GM10248 (cell line): ENCODE results near the gene ZNF528.

Source experiments
- CTCF ChIA-PET: fragments of 300-600 bp; sonication (Branson Sonifier 250); formaldehyde crosslinking; extraction: SDS; loops from one replicate; lab custom pipeline; 2021; ENCODE audit warnings: antibody characterized with exemption; lab: Yijun Ruan, JAX
- POLR2A ChIA-PET: fragments of 350-650 bp; sonication (Branson Sonifier 250); formaldehyde crosslinking; extraction: SDS; loops from one replicate; lab custom pipeline; 2020; ENCODE audit warnings: antibody characterized with exemption; lab: Yijun Ruan, JAX
- DNase-seq: peaks from one replicate; pipeline ENCODE4 v3.0.0; 2012; ENCODE audit errors: extremely low spot score
- CTCF ChIP-seq: IDR thresholded peaks from 2 replicates; pipeline ENCODE4 v1.5.1; 2012; ENCODE audit warnings: mild to moderate bottlenecking, low read depth; ENCODE audit errors: extremely low read depth, missing control alignments, control extremely low read depth

Gene ZNF528

GRCh38 chr19:52397310-52398080 is at the start of gene ZNF528:
ZNF528 (plus strand) TSS chr19:52397849; CDS start chr19:52402014, 4,165 bp downstream.
- no peak for TF ChIP-seq CTCF
- ChIA-PET POLR2A (no interaction called here), CTCF (interaction anchor here (1.2 kb wide), 1 partner anchor 10 kb away, joined by 3 read pairs; no protein-coding TSS in a partner anchor)
- peak; percentile 93 for DNase-seq

- no peak for TF ChIP-seq CTCF
- CTCF ChIA-PET, result no interaction called here
- POLR2A ChIA-PET, result no interaction called here
- no peak for DNase-seq
These were observed 46.1 kb upstream of the ZNF528 start for GRCh38 chr19:52351512-52351911.

- no peak for DNase-seq
- POLR2A ChIA-PET, result no interaction called here
- CTCF ChIA-PET, result no interaction called here
- no peak for TF ChIP-seq CTCF
These were observed 31.2 kb upstream of the ZNF528 start for GRCh38 chr19:52366414-52366824.

GRCh38 chr19:52369559-52370340 is 27.9 kb upstream of the ZNF528 start, which contains the start of gene ZNF880:
ZNF880 (plus strand) TSS chr19:52369923; CDS start chr19:52369966, 43 bp downstream.
- ChIA-PET CTCF (interaction anchor here (0.8 kb wide), 1 partner anchor 22 kb away, joined by 3 read pairs; no protein-coding TSS in a partner anchor), POLR2A (interaction anchor here (0.5 kb wide), 2 partner anchors 87 to 399 kb away, joined by 3 to 5 read pairs; no protein-coding TSS in a partner anchor)
- peak; percentile 86 for DNase-seq
- no peak for TF ChIP-seq CTCF

GRCh38 chr19:52370341-52370710 is 27.3 kb upstream of the ZNF528 start:
- ChIA-PET POLR2A (no interaction called here), CTCF (no interaction called here)
- no peak for DNase-seq
- TF ChIP-seq CTCF, result no peak

GRCh38 chr19:52391135-52391534 is 6.5 kb upstream of the ZNF528 start:
- no peak for TF ChIP-seq CTCF
- ChIA-PET CTCF (interaction anchor here (1.2 kb wide), 1 partner anchor 8 kb away, joined by 3 read pairs; no protein-coding TSS in a partner anchor), POLR2A (no interaction called here)
- DNase-seq, result no peak
